Keratinocyte (primary cell): ENCODE measurements around the gene DPCD. TPM values are rescaled to one million over a fixed set of nuclear protein-coding genes. Genes with fewer than 3 reads are reported as not detected.

Source experiments
- DNase-seq: peaks from one replicate; pipeline ENCODE4 v3.0.0-alpha.2; 2011; ENCODE audit warnings: low read depth, missing footprints, low spot score
- FAIRE-seq: peaks from 2 replicates; lab custom pipeline; 2011; peaks lifted over from hg19 to GRCh38; lab: Jason Lieb, UNC
- H2AFZ ChIP-seq: 2 replicates; pipeline ENCODE4 v1.6.0; 2012; ENCODE audit warnings: low read length, control low read depth, inconsistent platforms; ENCODE audit not compliant: control insufficient read depth
- H3K27ac ChIP-seq: 2 replicates; pipeline ENCODE4 v1.5.1; 2011; ENCODE audit warnings: low read length; ENCODE audit not compliant: control insufficient read depth, insufficient read depth
- H3K27me3 ChIP-seq: 3 replicates; pipeline ENCODE4 v1.6.0; 2011; ENCODE audit warnings: low read length; ENCODE audit not compliant: control insufficient read depth, insufficient read depth; ENCODE audit errors: extremely low read depth
- H3K36me3 ChIP-seq, 2 experiments: 2 replicates in 1 of 2; 3 replicates in 1 of 2; pipeline ENCODE4 v1.5.1; 2011; ENCODE audit warnings: low read length in 2 of 2, mild to moderate bottlenecking in 1 of 2; ENCODE audit not compliant: control insufficient read depth in 2 of 2, insufficient read depth in 2 of 2; ENCODE audit errors: extremely low read depth in 1 of 2
- H3K4me1 ChIP-seq: 3 replicates; pipeline ENCODE4 v1.5.1; 2011; ENCODE audit warnings: low read length; ENCODE audit not compliant: control insufficient read depth, insufficient read depth; ENCODE audit errors: extremely low read depth
- H3K4me2 ChIP-seq: 3 replicates; pipeline ENCODE4 v1.6.0; 2011; ENCODE audit warnings: low read depth, low read length; ENCODE audit not compliant: control insufficient read depth, insufficient read depth; ENCODE audit errors: extremely low read depth
- H3K4me3 ChIP-seq, 3 experiments: fragments of 200-600 bp in 1 of 3; sonication (generic) in 1 of 3; 2 replicates in 2 of 3; 3 replicates in 1 of 3; pipeline ENCODE4 v1.5.1; 2011 to 2016; ENCODE audit warnings: low read length in 3 of 3, mild to moderate bottlenecking in 3 of 3, control low read depth in 2 of 3, inconsistent platforms in 1 of 3, low read depth in 1 of 3, mixed read lengths in 1 of 3, mixed run types in 1 of 3, moderate library complexity in 1 of 3; ENCODE audit not compliant: control insufficient read depth in 2 of 3, insufficient read depth in 2 of 3; ENCODE audit errors: extremely low read depth in 1 of 3
- H3K79me2 ChIP-seq: 2 replicates; pipeline ENCODE4 v1.6.0; 2012; ENCODE audit warnings: low read length; ENCODE audit not compliant: control insufficient read depth, insufficient read depth
- H3K9ac ChIP-seq: 3 replicates; pipeline ENCODE4 v1.6.0; 2011; ENCODE audit warnings: low read length; ENCODE audit not compliant: control insufficient read depth, insufficient read depth; ENCODE audit errors: extremely low read depth
- H3K9me1 ChIP-seq: 3 replicates; pipeline ENCODE4 v1.6.0; 2011; ENCODE audit warnings: low read length; ENCODE audit not compliant: control insufficient read depth, insufficient read depth; ENCODE audit errors: extremely low read depth
- H3K9me3 ChIP-seq: 2 replicates; pipeline ENCODE4 v1.5.1; 2012; ENCODE audit warnings: low read depth, low read length; ENCODE audit not compliant: control insufficient read depth
- H4K20me1 ChIP-seq: 3 replicates; pipeline ENCODE4 v1.6.0; 2011; ENCODE audit warnings: low read length; ENCODE audit not compliant: control insufficient read depth, insufficient read depth; ENCODE audit errors: extremely low read depth
- EZH2 ChIP-seq: IDR thresholded peaks from one replicate; pipeline ENCODE4 v1.6.1; 2012; ENCODE audit warnings: inconsistent platforms, mild to moderate bottlenecking, low read length, moderate library complexity
- dilution Hi-C: fragments of 300-500 bp; cut with MboI; formaldehyde crosslinking; loops from one replicate; pipeline ENCODE4 v1.7.0; 2020; ENCODE audit warnings: low sequenced_read_pairs; ENCODE audit not compliant: extremely low pct_ligation_motif_present
- polyA plus RNA-seq, 5 experiments: library from polyadenylated mRNA; depleted of rRNA in 3 of 5; stranded (reverse) in 3 of 5; stranded (forward) in 1 of 5; unstranded in 1 of 5; fragments of >200 nt; gene quantifications; 1 replicate in 1 of 5; 2 replicates in 3 of 5; 3 replicates in 1 of 5; pipeline versions ENCODE4 v1.2.1 to v1.2.3, GENCODE V29; 2011 to 2012; ENCODE audit warnings: missing spikeins in 2 of 5, low read depth in 1 of 5, low replicate concordance in 1 of 5
- TF ChIP-seq, protein P1 (sequence below), 3 experiments: IDR thresholded peaks in 1 of 3; conservative IDR thresholded peaks in 1 of 3; optimal IDR thresholded peaks in 1 of 3; 2 replicates in 2 of 3; 3 replicates in 1 of 3; pipeline versions ENCODE3 to v1.5.1; 2011; ENCODE audit warnings: low read length in 3 of 3, mild to moderate bottlenecking in 3 of 3, moderate library complexity in 2 of 3, control low read depth in 1 of 3, inconsistent platforms in 1 of 3; ENCODE audit not compliant: insufficient read depth in 2 of 3; ENCODE audit errors: extremely low read depth in 1 of 3

Gene DPCD
- polyA plus RNA-seq, 1 donor (not counting 4 experiments of a cell fraction or from before 2014, with no cell fraction given): 58.1 TPM

DNA sequence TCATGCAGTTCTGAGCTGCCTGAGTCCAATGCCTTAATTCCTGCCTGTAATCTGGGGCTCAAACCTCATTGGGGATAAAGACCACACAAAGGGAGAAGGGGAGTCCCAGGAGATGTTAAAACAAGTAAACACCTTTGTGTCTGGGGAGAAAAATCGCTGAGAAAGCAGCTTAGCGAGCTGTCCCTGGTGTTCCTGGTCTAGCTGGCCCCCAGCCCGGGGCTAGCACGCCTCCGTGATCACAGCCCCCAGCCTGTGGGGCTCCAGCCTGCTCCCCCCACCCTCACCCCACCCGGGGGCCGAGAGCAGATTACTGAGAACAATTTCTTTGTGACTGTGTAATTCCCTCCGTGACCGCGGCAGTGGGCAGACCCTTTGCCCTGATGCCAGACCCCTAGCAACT, 24.8 kb downstream of the DPCD start:
- dilution Hi-C loops: no loop called here
- H3K4me2 ChIP-seq: no peak overlapping the region
- H3K9ac ChIP-seq: no peak overlapping the region
- H3K4me1 ChIP-seq: no peaks in the 10 kb centered on the region
- DNase-seq: no peak
- no peak overlapping the region for H2AFZ ChIP-seq
- TF ChIP-seq EZH2: no peak
- TF ChIP-seq, protein P1, sequence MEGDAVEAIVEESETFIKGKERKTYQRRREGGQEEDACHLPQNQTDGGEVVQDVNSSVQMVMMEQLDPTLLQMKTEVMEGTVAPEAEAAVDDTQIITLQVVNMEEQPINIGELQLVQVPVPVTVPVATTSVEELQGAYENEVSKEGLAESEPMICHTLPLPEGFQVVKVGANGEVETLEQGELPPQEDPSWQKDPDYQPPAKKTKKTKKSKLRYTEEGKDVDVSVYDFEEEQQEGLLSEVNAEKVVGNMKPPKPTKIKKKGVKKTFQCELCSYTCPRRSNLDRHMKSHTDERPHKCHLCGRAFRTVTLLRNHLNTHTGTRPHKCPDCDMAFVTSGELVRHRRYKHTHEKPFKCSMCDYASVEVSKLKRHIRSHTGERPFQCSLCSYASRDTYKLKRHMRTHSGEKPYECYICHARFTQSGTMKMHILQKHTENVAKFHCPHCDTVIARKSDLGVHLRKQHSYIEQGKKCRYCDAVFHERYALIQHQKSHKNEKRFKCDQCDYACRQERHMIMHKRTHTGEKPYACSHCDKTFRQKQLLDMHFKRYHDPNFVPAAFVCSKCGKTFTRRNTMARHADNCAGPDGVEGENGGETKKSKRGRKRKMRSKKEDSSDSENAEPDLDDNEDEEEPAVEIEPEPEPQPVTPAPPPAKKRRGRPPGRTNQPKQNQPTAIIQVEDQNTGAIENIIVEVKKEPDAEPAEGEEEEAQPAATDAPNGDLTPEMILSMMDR (optimal IDR thresholded peaks at IDR 0.05 in 1 of 3, IDR thresholded peaks at IDR 0.05 in 1 of 3, conservative IDR thresholded peaks at IDR 0.05 in 1 of 3; ENCODE audit: extremely low read depth in 1 of 3, insufficient read depth in 2 of 3, low read length in 3 of 3): no peak
- H3K36me3 ChIP-seq: peaks cover 25 to 36% of the 10 kb centered on the region in 2 experiments
- H3K9me1 ChIP-seq: no peaks in the 10 kb centered on the region
- no peak overlapping the region for H3K27ac ChIP-seq
- H4K20me1 ChIP-seq: no peaks in the 10 kb centered on the region
- H3K9me3 ChIP-seq: no peaks in the 10 kb centered on the region
- no peaks in the 10 kb centered on the region for H3K79me2 ChIP-seq
- no peak for FAIRE-seq
- no peak overlapping the region for H3K4me3 ChIP-seq
- no peaks in the 10 kb centered on the region for H3K27me3 ChIP-seq

DNA sequence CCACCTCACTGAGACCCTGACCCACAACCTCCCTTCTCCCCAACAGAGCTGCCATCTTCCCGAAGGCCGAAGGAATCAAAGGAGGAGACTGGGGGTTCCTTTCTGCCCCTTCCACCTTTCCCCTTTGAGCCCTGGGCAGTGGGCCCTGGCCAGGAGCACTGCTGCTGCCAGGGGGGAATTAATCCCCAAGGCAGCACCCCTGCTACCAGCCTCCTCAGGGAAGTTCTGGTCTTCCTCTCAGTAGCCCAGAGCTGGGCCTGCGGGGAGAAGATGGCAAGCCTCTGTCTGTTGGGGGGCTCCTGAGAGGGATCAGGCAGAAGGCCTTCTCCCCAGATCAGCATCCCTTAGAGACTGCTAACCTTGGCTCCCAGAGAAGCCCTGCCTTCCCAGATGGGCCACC, 25.5 kb downstream of the DPCD start:
- FAIRE-seq: no peak
- no peak for DNase-seq
- Histone ChIP-seq H3K4me3 (no peak overlapping the region), H3K79me2 (no peaks in the 10 kb centered on the region), H4K20me1 (no peaks in the 10 kb centered on the region), H3K27me3 (no peaks in the 10 kb centered on the region), H3K9ac (no peak overlapping the region), H3K36me3 (peaks cover 25 to 31% of the 10 kb centered on the region in 2 experiments), H3K27ac (no peak overlapping the region), H3K4me1 (no peaks in the 10 kb centered on the region), H3K9me1 (no peaks in the 10 kb centered on the region), H2AFZ (no peak overlapping the region), H3K9me3 (no peaks in the 10 kb centered on the region), H3K4me2 (no peak overlapping the region)
- TF ChIP-seq, protein P1 (optimal IDR thresholded peaks at IDR 0.05 in 1 of 3, IDR thresholded peaks at IDR 0.05 in 1 of 3, conservative IDR thresholded peaks at IDR 0.05 in 1 of 3; ENCODE audit: extremely low read depth in 1 of 3, insufficient read depth in 2 of 3, low read length in 3 of 3): no peak
- no peak for TF ChIP-seq EZH2
- dilution Hi-C loops: no loop called here
